Stomach (tissue), 4 donors: ENCODE data around the gene UBQLN1.

Experiments
- CTCF ChIP-seq, 7 experiments: fragments of 450-650 bp in 4 of 7; fragments of 200-600 bp in 3 of 7; sonication (generic) in 3 of 7; IDR thresholded peaks; one replicate each; pipeline ENCODE4 v1.5.1; 2016 to 2019; ENCODE audit warnings: antibody characterized with exemption in 7 of 7, control low read depth in 2 of 7, mild to moderate bottlenecking in 1 of 7
- POLR2A ChIP-seq, 4 donors: fragments of 450-650 bp; IDR thresholded peaks; one replicate each; pipeline ENCODE4 v1.6.1; 2016; ENCODE audit warnings: antibody characterized with exemption in 4 of 4, control low read depth in 2 of 4, mild to moderate bottlenecking in 1 of 4, moderate library complexity in 1 of 4
- POLR2AphosphoS5 ChIP-seq, 3 donors: sonication (generic); formaldehyde crosslinking; IDR thresholded peaks; one replicate each; pipeline ENCODE4 v1.6.1; 2016; ENCODE audit warnings: antibody characterized with exemption in 3 of 3

- TF ChIP-seq CTCF (IDR thresholded peaks at IDR 0.05) (no peak), POLR2A (IDR thresholded peaks at IDR 0.05) (no peak), POLR2AphosphoS5 (IDR thresholded peaks at IDR 0.05) (no peak)
These were observed 16.7 kb upstream of the UBQLN1 start for GRCh38 chr9:83724436-83724835.
